ENCODE results near the gene KCNQ1OT1. TPM values are rescaled to one million over a fixed set of nuclear protein-coding genes. Genes with fewer than 3 reads are reported as not detected.

Gene KCNQ1OT1
- total RNA-seq, 1 donor from 2014 or later, result 3.4 TPM

DNA sequence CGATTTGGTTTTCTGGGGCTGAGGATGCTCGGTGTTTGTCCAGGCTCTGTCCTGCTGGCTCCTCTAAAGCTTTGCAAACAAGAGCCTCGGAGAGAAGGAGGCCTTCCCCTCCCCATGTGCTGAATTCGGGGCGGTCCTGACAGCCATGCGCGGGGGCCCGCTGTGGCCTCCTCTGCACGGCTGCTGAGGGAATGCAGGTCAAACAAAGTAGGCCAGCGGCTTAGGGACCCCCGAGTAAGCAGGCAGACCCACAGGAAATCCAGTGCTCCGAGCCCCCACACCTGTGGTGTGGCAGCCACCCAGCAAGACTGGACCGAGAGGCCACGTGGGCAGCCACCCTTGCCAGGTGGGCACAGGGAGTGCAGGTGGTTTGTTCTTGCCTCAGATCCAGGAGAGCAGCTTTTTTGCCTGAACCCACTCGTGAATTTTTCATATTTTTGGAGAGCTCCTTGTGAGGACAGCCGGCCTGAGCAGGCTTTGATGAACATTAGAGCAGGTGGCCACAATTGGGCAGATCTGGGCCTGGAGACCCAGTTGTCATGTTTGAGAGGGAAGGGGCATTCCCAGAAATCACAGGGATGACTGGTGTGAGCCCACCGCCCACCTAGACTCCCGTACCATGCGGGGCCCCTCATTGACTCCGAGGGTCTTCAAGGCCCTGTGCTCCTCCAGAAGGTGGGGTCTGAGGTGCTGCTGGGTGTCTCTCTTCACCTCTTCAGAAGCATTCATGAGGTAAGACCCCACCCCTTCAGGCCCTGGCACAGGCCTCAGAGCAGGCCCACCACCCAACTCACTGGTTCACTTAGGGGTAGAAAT lies 43.0 kb upstream of the KCNQ1OT1 start:
- Histone ChIP-seq H3K4me1 (peaks cover 24% of the 10 kb centered on the region), H3K36me3 (no peaks in the 10 kb centered on the region), H3K4me3 (no peak overlapping the region), H3K9me3 (no peaks in the 10 kb centered on the region), H3K27ac (peak overlapping the region; percentile 90), H3K27me3 (no peaks in the 10 kb centered on the region)
- TF ChIP-seq POLR2A (IDR thresholded peaks at IDR 0.05), result no peak
- no peak for TF ChIP-seq POLR2AphosphoS5 (IDR thresholded peaks at IDR 0.05; ENCODE audit: insufficient read depth in 1 of 2, low read depth in 1 of 2)
- TF ChIP-seq, protein P1, sequence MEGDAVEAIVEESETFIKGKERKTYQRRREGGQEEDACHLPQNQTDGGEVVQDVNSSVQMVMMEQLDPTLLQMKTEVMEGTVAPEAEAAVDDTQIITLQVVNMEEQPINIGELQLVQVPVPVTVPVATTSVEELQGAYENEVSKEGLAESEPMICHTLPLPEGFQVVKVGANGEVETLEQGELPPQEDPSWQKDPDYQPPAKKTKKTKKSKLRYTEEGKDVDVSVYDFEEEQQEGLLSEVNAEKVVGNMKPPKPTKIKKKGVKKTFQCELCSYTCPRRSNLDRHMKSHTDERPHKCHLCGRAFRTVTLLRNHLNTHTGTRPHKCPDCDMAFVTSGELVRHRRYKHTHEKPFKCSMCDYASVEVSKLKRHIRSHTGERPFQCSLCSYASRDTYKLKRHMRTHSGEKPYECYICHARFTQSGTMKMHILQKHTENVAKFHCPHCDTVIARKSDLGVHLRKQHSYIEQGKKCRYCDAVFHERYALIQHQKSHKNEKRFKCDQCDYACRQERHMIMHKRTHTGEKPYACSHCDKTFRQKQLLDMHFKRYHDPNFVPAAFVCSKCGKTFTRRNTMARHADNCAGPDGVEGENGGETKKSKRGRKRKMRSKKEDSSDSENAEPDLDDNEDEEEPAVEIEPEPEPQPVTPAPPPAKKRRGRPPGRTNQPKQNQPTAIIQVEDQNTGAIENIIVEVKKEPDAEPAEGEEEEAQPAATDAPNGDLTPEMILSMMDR (IDR thresholded peaks at IDR 0.05), result no peak
- intact Hi-C loops (cut with DNase I), result no loop called here
- DNase-seq (ENCODE audit: extremely low spot score in 2 of 2), result no peak

- intact Hi-C loops (cut with DNase I), result no loop called here
- H3K4me3 ChIP-seq, result no peak overlapping the region
- no peak for TF ChIP-seq POLR2A (IDR thresholded peaks at IDR 0.05)
- TF ChIP-seq, protein P1 (IDR thresholded peaks at IDR 0.05), result no peak
- TF ChIP-seq POLR2AphosphoS5 (IDR thresholded peaks at IDR 0.05; ENCODE audit: insufficient read depth in 1 of 2, low read depth in 1 of 2), result no peak
- H3K36me3 ChIP-seq, result no peaks in the 10 kb centered on the region
- H3K27ac ChIP-seq, result peak overlapping the region; percentile 90
- no peak for DNase-seq (ENCODE audit: extremely low spot score in 2 of 2)
- peaks cover 30% of the 10 kb centered on the region for H3K4me1 ChIP-seq
- no peaks in the 10 kb centered on the region for H3K9me3 ChIP-seq
- H3K27me3 ChIP-seq, result no peaks in the 10 kb centered on the region
Observed at GRCh38 chr11:2742201-2742600, 42.4 kb upstream of the KCNQ1OT1 start.

DNA sequence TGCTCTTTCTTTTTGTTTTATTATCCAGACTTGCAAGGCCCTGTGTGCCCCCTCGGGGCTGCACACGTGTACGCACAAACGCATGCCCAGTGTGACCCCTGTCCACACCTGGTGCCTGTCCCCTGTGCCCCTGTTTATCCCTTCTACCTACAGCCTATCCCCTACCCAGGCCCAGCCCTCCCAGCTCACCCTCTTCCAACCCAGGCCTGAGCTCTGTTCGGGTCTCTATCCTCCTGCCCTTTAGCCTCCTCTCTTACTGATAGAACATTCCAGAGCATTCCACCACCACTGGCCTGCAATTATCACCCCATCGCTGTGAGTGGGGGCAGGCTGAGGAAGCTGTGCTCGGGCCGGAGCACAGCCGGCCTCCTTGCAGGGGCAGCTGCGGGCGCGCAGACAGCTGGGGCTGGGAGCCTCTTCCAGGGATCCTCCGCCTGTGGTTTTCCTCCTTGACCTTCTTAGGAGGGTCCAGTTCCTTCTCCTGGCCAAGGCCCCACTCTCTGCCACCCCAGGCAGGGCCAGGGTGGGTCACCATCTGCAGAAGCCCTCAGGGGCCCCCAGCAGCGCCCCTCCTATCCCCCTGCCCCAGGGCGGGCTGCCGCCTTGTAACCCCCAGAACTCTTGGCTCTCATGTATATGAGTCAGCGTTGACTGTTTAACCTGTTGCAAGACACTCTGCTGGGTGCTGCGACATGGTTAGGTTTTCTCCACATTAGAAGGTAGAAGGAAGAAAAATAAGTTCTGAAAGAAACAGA lies 41.8 kb upstream of the KCNQ1OT1 start:
- no peak for TF ChIP-seq POLR2A (IDR thresholded peaks at IDR 0.05)
- peak in 1 of 2 donors; percentile 74 for TF ChIP-seq POLR2AphosphoS5 (IDR thresholded peaks at IDR 0.05; ENCODE audit: insufficient read depth in 1 of 2, low read depth in 1 of 2)
- Histone ChIP-seq H3K27me3 (no peaks in the 10 kb centered on the region), H3K36me3 (no peaks in the 10 kb centered on the region), H3K4me3 (no peak overlapping the region), H3K9me3 (no peaks in the 10 kb centered on the region), H3K4me1 (peaks cover 34% of the 10 kb centered on the region), H3K27ac (peak overlapping the region; percentile 90)
- no peak for DNase-seq (ENCODE audit: extremely low spot score in 2 of 2)
- intact Hi-C loops (cut with DNase I), result no loop called here

- Histone ChIP-seq H3K9me3 (no peaks in the 10 kb centered on the region), H3K27me3 (no peaks in the 10 kb centered on the region), H3K36me3 (no peaks in the 10 kb centered on the region), H3K27ac (peak overlapping the region; percentile 90), H3K4me1 (peaks cover 34% of the 10 kb centered on the region), H3K4me3 (no peak overlapping the region)
- no peak for DNase-seq (ENCODE audit: extremely low spot score in 2 of 2)
- intact Hi-C loops (cut with DNase I), result no loop called here
- no peak for TF ChIP-seq POLR2AphosphoS5 (IDR thresholded peaks at IDR 0.05; ENCODE audit: insufficient read depth in 1 of 2, low read depth in 1 of 2)
- TF ChIP-seq POLR2A (IDR thresholded peaks at IDR 0.05), result no peak
- TF ChIP-seq, protein P1 (IDR thresholded peaks at IDR 0.05), result no peak
Observed at GRCh38 chr11:2741006-2741376, 41.2 kb upstream of the KCNQ1OT1 start.

DNA sequence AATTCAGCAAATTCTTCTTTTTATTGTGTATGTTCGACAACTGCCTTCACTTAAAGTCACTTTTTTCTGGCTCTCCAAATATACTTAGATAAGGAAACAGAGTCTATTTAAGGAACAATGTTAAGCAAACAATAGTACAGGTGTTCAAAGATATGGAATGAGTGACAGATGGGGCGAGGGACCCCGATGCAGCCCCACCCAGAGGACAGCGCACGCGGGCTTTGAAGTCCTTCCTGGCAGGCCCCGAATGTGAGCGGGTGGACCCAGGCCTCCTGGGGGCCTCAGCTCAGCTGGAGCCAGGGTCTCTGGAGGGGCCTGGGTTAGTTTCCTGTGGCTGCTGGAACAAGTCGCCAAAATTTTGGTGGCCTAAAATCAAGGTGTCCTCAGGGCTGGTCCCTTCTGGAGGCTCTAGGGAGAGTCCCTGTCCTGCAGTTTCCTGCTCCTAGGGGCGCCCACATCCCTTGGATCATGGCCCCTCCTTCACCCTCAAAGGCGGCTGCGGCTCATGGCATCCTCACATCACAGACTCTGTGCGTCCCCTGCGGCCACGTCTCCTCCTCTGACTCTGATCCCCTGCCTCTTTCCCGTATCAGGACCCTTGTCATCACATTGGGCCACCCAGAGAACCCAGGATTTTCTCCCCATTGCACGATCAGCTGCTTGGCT lies 40.6 kb upstream of the KCNQ1OT1 start:
- peaks cover 34% of the 10 kb centered on the region for H3K4me1 ChIP-seq
- no peak for DNase-seq (ENCODE audit: extremely low spot score in 2 of 2)
- H3K9me3 ChIP-seq, result no peaks in the 10 kb centered on the region
- intact Hi-C loops (cut with DNase I), result no loop called here
- H3K27me3 ChIP-seq, result no peaks in the 10 kb centered on the region
- TF ChIP-seq POLR2A (IDR thresholded peaks at IDR 0.05) (no peak), POLR2AphosphoS5 (IDR thresholded peaks at IDR 0.05; ENCODE audit: insufficient read depth in 1 of 2, low read depth in 1 of 2) (no peak)
- TF ChIP-seq, protein P1 (IDR thresholded peaks at IDR 0.05), result no peak
- H3K27ac ChIP-seq, result peak overlapping the region; percentile 90
- H3K4me3 ChIP-seq, result no peak overlapping the region
- no peaks in the 10 kb centered on the region for H3K36me3 ChIP-seq
